Measurements from ENCODE around the gene GSK3B.

- TF ChIP-seq CTCF (IDR thresholded peaks at IDR 0.05) (no peak), EZH2 (IDR thresholded peaks at IDR 0.05) (no peak)
These were observed 284.2 kb downstream of the GSK3B start for GRCh38 chr3:119810018-119810435.

Measured in neural progenitor cell (in vitro differentiated cells).